G401.6 (cell line): ENCODE data around the gene MTG1.
"Not testable (repeated sequence)": the region's sequence is repeated elsewhere in the genome, so short reads cannot be mapped to it uniquely, and the experiment has no call there.

ENCODE experiments used
- FAIRE-seq: peaks from 2 replicates; lab custom pipeline; 2012; peaks lifted over from hg19 to GRCh38; lab: Jason Lieb, UNC

Gene MTG1

DNA sequence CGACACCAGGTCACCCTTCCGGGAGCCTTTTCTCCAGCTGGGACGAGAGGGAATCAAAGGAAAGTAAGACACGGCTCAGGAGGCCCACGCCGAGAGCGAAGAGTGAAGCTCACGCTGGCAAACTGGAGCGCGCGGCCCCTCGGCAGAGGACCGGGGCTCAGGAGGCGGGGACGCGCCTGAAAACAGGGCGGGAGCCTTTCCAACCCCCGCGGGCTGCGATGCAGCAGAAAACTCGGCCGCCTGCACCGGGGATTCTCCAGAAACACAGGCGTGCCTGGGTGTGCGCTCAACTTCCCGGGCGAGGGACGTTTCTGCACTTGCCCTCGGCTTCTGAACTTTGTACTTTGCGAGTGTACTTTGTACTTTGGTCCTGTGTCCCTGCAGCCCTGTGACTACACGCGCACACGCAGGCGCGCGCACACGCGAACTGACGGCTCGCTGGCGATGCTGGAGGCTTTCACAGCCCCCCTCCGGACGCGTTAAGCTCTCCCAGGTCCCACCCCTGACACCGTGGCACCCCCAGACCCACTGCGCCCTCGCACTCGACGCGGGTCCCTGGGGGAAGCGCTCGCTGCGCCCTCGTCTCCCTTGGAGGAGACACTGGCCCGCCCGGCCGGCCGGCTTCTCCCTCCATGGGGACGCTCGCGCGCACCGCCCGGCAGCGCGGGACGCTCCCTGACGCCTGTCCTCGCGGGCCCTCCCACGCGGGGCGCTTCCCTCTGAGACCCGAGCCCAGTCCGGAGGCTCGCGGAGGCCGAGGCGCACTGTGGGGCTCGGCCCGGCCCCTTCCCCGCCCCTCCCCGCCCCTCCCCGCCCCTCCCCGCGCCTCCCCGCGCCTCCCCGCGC is 15.5 kb upstream of the MTG1 start:
- FAIRE-seq: no peak

GRCh38 chr10:133379152-133379800 is 14.7 kb upstream of the MTG1 start, which contains the start of gene PAOX:
Gene PAOX (plus strand): TSS chr10:133379262. CDS start chr10:133379317, 55 bp downstream.
- FAIRE-seq: no peak

DNA sequence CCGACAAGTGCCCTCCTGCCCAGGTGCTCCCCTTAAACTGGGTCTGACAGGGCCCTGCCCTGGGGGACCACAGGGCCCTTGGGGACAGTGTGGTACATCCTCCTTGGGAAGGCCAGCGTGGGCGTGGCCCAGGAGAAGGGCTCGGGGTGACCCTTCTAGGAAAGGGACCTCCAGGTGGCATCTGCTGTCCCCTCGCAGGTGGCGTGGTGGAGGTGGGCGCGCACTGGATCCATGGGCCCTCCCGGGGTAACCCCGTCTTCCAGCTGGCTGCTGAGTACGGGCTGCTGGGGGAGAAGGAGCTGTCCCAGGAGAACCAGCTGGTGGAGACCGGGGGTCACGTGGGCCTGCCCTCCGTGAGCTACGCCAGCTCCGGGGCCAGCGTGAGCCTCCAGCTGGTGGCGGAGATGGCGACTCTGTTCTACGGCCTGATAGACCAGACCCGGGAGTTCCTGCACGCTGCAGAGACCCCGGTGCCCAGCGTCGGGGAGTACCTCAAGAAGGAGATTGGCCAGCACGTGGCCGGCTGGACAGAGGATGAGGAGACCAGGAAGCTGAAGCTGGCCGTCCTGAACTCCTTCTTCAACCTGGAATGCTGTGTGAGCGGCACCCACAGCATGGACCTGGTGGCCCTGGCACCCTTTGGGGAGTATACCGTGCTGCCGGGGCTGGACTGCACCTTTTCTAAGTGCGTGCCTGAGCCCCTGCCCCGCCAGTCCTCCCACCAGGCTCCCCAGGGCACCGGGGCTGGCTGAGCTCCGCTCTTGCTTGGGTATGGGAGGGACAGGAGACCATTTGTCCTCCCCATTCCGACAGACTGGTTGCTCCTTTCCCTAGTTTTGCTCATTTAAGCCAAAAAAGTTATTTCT is 13.9 kb upstream of the MTG1 start:
- FAIRE-seq: no peak

- no peak for FAIRE-seq
Observed at GRCh38 chr10:133381036-133381435, 12.9 kb upstream of the MTG1 start.

GRCh38 chr10:133383551-133383950 is 10.4 kb upstream of the MTG1 start:
- FAIRE-seq: no peak

DNA sequence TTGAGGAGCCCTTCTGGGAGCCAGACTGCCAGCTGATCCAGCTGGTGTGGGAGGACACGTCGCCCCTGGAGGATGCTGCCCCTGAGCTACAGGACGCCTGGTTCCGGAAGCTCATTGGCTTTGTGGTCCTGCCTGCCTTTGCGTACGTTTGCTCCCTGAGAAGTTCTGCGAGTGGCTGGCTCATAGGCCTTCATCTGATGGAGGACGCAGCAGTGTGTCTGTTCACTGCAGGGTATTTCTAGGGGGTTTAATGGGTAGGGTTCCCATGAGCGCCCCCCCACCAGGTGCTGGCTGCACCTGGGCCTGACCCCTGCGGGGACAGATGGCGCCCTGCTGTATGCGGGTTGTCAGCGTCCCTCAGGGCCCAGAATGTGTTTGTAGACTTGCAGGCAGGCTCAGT is 9.9 kb upstream of the MTG1 start:
- no peak for FAIRE-seq

- no peak for FAIRE-seq
Observed at GRCh38 chr10:133385214-133385613, 8.7 kb upstream of the MTG1 start.

DNA sequence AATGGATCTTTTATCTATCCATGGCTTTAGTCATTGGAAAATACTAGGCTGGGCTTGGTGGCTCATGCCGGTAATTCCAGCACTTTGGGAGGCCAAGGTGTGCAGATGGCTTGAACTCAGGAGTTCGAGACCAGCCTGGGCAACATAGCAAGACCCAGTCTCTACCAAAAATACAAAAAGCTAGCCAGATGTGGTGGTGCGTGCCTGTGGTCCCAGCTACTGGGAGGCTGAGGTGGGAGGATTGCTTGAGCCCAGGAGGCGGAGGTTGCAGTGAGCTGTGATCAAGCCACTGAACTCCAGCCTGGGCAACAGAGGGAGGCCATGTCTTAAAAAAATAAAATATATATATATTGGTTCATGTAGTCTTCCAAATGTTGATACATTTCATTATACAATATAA is 7.0 kb upstream of the MTG1 start:
- FAIRE-seq: not testable (repeated sequence)

DNA sequence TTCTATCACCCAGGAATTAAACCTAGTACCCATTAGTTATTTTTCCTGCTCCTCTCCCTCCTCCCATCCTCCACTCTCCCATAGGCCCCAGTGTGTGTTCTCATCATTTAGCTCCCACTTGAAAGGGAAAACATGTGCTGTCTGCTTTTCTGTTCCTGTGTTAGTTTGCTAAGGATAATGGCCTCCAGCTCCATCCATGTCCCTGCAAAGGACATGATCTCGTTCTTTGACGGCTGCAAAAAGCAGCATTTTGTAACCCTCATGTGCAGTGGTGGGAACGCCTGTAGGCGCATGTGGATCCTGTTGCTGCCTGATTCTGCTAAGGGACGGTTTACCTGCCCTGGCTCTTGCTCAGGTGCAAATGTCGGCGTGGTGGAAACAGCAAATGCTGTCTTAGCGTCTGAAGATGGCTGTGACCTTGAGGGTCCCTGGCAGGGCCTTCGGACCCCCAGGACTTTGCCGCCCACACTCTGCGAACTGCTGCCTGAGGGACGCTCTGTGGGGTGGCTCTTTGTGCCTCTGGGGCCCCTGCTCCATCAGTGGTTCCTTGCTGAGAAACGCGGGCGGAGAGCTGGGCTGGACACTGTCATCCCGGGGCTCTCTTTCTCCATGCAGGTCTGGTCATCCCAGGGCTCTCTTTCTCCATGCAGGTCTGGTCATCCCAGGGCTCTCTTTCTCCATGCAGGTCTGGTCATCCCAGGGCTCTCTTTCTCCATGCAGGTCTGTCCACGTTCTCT is 5.6 kb upstream of the MTG1 start:
- peak; percentile 81 for FAIRE-seq

- FAIRE-seq: no peak
Observed at GRCh38 chr10:133388973-133389818, 4.8 kb upstream of the MTG1 start.

DNA sequence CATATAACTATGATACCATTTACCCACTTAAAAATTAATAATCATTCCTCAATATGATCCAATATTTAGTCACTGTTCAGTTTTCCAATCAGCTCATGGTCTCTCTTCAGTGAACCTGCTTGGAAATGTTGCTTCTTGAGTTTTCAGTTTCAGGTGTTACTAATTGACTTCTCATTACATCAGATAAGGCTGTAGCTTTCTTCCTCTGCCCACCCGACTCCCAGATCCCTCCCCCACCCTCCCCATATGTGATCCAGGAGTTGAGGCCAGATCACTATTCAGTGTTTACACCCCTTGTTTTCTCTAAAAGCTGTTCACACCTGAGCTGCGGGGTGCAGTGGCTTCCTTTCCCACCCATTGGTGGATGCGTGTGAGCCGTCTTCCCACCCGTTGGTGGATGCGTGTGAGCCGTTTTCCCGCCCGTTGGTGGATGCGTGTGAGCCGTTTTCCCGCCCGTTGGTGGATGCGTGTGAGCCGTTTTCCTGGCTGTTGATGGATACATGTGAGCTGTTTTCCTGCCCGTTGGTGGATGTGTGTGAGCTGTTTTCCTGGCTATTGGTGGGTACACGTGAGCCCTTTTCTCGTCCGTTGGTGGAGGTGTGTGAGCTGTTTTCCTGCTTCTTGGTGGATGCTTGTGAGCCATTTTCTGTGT is 3.2 kb upstream of the MTG1 start:
- FAIRE-seq: no peak

- no peak for FAIRE-seq
Observed at GRCh38 chr10:133391249-133391635, 2.7 kb upstream of the MTG1 start.

DNA sequence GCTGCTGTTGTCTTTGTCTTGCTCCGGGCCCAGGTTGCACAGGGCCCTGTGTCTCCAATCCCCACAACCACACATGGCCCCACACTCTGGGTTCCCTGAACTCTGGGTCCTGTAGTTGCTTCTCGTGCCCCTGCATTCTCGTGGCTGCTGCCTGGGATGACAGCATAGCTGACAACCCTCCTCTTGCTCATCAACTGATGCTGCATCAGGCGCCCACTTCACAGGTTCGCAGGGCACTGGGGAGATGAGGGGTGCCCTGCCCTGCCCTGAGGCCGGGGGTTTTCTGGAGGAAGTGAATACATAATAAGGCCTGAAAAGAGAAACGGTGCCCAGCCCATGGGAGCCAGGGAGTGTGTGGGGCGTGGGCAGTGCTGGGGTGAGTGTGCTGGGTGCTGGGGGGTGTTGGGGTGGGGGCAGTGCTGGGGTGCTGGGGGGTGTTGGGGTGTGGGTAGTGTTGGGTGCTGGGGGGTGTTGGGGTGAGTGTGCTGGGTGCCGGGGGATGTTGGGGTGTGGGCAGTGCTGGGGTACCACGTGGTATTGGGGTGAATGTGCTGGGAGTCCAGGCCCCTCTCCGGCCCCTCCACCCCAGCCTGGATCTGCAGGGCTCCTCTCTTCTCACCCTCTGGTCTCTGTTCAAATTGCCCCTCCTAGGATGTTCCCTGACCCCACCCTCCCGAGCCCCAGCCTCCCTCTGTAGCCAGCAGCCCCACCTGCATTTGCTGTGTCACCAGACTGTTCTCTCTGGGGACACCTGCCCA is 2.0 kb upstream of the MTG1 start:
- FAIRE-seq: no peak

DNA sequence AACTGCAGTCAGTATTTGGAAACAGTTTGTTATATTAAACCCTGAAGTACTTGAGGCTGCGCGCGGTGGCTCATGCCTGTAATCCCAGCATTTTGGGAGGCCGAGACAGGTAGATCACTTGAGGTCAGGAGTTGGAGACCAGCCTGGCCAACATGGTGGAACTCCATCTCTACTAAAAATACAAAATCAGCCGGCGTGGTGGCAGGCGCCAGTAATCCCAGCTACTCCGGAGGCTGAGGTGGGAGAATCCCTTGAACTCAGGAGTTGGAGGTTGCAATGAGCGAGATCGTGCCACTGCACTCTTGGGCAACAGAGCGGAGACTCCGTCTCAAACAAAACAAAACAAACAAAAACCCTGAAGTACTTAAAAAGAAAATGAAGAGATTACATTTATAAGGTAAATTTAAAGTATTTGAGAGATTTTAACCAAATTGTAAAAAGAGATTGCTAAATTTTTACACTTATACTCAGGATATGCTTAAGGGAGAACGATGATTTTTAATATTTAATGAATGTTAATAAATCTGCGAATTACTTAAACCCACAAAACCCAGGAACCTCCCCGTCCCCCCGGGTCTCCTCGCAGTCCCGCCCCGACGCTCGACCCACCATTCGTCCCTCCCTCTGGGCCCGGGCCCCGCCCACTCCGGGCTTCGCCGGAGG is 425 bp upstream of the MTG1 start:
- peak; percentile 88 for FAIRE-seq

- no peak for FAIRE-seq
Observed at GRCh38 chr10:133394801-133395221, 854 bp downstream of the MTG1 start.

GRCh38 chr10:133396035-133396624 is 2.2 kb downstream of the MTG1 start:
- FAIRE-seq: no peak

DNA sequence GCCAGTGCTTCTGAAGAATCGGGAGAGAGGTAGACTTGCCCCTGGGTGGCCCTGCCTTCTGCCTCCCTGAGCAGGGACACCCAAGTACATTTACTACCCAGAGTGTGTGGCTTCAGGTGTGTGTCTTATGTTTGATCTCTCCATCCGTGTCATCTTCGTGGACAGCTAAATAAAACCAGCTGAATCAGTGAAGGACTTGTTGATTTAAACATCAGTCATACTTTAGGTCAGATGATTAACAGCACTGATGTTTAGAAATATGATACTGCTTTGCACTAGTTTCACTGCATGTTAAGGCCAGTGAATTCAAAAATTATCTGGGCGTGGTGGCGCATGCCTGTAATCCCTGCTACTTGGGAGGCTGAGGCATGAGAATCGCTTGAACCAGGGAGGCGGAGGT is 4.0 kb downstream of the MTG1 start:
- no peak for FAIRE-seq

DNA sequence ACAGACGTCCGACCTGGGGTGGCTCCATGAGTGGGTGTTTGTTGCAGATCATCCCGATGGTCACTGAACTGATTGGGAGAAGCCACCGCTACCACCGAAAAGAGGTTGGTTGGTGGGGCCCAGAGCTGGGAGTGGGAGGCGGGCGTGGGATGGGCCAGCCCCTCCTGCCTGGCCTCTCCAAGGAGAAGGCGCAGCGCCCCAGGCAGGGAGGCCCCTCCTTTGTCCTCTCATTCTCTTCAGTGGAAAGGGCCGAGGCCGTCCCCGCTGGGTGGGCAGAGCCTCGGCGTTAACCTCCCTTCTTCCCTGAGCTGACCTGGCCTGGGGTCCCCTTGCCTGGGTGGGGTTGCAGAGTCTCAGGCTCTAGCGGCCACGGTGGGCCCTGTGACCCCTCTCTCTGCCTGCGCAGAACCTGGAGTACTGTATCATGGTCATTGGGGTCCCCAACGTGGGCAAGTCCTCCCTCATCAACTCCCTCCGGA is 5.2 kb downstream of the MTG1 start:
- no peak for FAIRE-seq
